Coronary artery (tissue), 2 donors: Measurements from ENCODE around the gene CDC7.

Experiments used
- DNase-seq: peaks from one replicate; pipeline ENCODE4 v3.0.0-alpha.2; 2017; ENCODE audit warnings: low spot score
- H3K27ac ChIP-seq, 2 donors: fragments of 200-600 bp; sonication (generic); one replicate each; pipeline ENCODE4 v1.5.1; 2016 to 2019
- H3K4me3 ChIP-seq: fragments of 200-600 bp; sonication (generic); 2 replicates; pipeline ENCODE4 v1.5.1; 2016; ENCODE audit warnings: mild to moderate bottlenecking, moderate library complexity
- CTCF ChIP-seq: fragments of 200-600 bp; sonication (generic); IDR thresholded peaks from one replicate; pipeline ENCODE4 v1.5.1; 2019; ENCODE audit warnings: antibody characterized with exemption

CDC7 gene

GRCh38 chr1:91572044-91572443 lies 71.4 kb downstream of the CDC7 start:
- H3K27ac ChIP-seq = peak overlapping the region in 1 of 2 donors; percentile 15
- H3K4me3 ChIP-seq = no peak overlapping the region
- DNase-seq = no peak
- TF ChIP-seq CTCF = no peak
